GM19455 (cell line): ENCODE results near the gene TMEM252.
A peak's percentile ranks its signal among the peaks of the same experiment; 100 is the strongest.

Experiments used
- ATAC-seq: cut with Tn5 transposase; IDR thresholded peaks from one replicate; pipeline ENCODE4 v1.9.1; 2021; ENCODE audit not compliant: unreplicated experiment

The TMEM252 gene

GRCh38 chr9:68540712-68541535 lies at the start of gene TMEM252:
Gene TMEM252 (minus strand): TSS chr9:68540883. CDS start chr9:68540814, 69 bp downstream.
- no peak for ATAC-seq

- no peak for ATAC-seq
These were observed 44.5 kb upstream of the TMEM252 start for GRCh38 chr9:68585034-68585761.

GRCh38 chr9:68584189-68585033 lies 43.7 kb upstream of the TMEM252 start:
- peak; percentile 92 for ATAC-seq

- ATAC-seq, result no peak
These were observed 41.0 kb upstream of the TMEM252 start for GRCh38 chr9:68581696-68582095.

GRCh38 chr9:68577774-68578591 lies 37.3 kb upstream of the TMEM252 start:
- peak; percentile 84 for ATAC-seq

- ATAC-seq, result no peak
These were observed 35.1 kb upstream of the TMEM252 start for GRCh38 chr9:68575817-68576216.

GRCh38 chr9:68574150-68574549 lies 33.5 kb upstream of the TMEM252 start:
- ATAC-seq, result no peak

GRCh38 chr9:68567565-68567964 lies 26.9 kb upstream of the TMEM252 start:
- ATAC-seq, result no peak

- no peak for ATAC-seq
These were observed 21.8 kb upstream of the TMEM252 start for GRCh38 chr9:68562461-68562860.

- ATAC-seq, result no peak
These were observed 19.6 kb upstream of the TMEM252 start for GRCh38 chr9:68560071-68560844.

- ATAC-seq, result no peak
These were observed 17.9 kb upstream of the TMEM252 start for GRCh38 chr9:68558545-68558944.

- no peak for ATAC-seq
These were observed 14.9 kb upstream of the TMEM252 start for GRCh38 chr9:68555437-68556150.

- no peak for ATAC-seq
These were observed 12.2 kb upstream of the TMEM252 start for GRCh38 chr9:68552700-68553476.

GRCh38 chr9:68551191-68551590 lies 10.5 kb upstream of the TMEM252 start:
- ATAC-seq, result no peak

- no peak for ATAC-seq
These were observed 7.6 kb upstream of the TMEM252 start for GRCh38 chr9:68548241-68548640.

GRCh38 chr9:68547417-68547816 lies 6.7 kb upstream of the TMEM252 start:
- no peak for ATAC-seq

GRCh38 chr9:68546596-68547390 lies 6.1 kb upstream of the TMEM252 start:
- ATAC-seq, result peak; percentile 78
